Stimulated activated naive CD8-positive, alpha-beta T cell treated with anti-CD3 and anti-CD28 coated beads, Interleukin-15, Interleukin-2, amounts not matched to agents 100 U/mL and 50 U/mL, for 24 hours (primary cell): ENCODE results near the gene GLRB.
"Not testable (repeated sequence)": the region's sequence is repeated elsewhere in the genome, so short reads cannot be mapped to it uniquely, and the experiment has no call there.

Source experiments
- ATAC-seq: fragments of 150-1000 bp; cut with Tn5 transposase; one replicate; pipeline ENCODE4 v1.10.0; 2021
- DNase-seq: peaks from one replicate; pipeline ENCODE4 v3.0.0; 2021

The GLRB gene

DNA sequence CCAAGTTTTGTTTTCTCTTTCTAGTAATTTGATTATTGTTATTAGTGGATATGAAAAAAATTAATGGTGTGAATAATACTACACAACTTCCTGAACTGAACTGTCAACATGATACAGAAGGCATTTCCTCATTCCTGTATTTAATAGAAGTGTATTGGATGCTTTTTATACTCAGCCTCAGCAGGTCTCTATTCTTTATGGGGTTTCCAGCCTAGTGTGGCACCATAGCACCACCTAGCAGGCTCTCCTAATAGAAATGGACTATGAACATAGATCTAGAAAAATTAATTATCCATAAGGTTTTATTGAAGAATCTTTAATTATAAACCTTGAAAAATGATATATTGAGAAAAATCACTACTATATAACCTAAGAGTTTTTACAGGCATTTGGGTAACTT is 52.4 kb downstream of the GLRB start:
- no peak for ATAC-seq
- no peak for DNase-seq

DNA sequence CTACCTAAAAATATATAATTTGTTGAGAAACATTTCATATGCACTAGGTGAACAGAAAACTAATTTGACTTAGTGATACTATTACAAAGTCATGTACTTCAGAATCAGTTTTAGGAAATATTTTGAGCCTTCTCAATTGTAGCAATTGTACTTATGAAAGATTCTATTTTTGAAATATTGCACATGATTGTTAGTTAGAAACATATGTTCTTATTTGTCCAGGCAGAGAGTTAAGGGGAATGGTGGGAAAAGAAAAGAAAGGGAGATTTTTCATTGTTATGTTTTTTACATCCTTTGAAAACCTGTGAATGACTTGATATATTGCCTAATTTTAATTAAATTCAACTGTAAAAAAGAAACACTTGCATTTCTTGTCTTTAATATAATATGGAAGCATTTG is 66.0 kb downstream of the GLRB start:
- ATAC-seq (no peak), DNase-seq (no peak)

DNA sequence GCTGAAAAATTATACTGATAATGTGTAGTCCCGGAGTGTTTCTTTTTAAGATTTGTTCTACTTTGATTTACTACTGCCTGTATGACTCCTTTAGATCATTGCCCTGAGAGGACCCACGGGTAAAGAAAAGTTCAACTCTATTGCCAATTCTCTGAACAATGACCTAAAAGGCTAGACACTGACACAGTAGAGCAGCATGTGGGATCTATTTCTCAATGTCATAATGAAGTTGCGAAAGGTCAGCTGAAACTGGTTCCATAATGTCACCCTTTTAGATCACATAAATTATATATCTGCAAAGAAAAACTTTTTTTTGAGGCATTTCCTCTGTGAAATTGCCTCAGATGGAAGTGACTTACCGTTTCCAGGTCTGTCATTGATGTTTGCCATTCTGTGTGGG is 67.4 kb downstream of the GLRB start:
- ATAC-seq = no peak
- DNase-seq = no peak

DNA sequence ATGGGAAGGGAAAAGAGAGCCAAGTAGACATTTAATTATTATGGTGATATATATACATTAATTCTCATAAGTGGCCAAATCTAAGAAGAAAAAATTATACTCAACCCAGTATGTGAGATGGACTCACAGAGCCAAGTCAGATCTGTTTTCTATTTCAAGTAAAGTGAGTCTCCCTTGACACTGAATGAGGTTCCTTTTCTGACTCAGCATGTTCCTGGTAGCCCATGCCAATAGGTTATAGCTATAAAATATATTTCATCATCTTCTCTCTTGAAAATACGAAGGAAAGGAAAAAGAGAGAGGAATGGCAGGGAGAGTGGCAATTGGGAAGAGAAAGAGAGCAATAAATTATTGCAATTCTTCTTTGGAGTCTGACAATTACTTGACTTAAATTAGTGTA is 75.8 kb downstream of the GLRB start:
- DNase-seq (no peak), ATAC-seq (no peak)

DNA sequence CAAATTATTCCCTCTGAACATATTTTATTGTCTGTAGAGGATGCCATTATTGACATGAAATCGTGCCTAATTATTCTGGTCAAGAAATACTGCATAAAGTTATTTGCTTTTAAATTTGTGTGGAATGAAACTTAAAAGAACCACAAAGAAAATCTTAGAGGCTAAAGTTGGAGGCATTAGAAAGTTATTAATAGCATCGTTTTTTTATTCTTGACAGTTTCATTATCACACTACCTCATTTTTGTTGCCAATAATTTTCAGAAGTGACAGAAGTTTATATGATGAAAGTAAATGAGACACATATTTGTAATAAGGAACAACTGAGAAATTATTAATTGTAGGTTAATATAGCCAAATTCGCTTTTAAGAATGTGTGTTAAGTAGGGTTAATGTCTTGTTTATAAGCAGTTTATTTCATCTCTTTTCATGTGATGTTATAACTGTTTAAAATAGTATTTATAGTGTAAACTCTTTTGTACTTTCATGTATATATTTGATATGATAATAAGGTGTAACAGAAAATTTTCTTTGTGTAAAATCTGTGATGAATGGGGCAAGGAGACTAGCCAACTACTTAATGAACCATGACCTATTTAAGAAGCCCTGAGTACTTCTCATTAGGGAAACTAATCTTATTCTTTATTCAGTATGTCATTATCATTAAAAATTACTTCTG is 90.1 kb downstream of the GLRB start:
- no peak for DNase-seq
- no peak for ATAC-seq

DNA sequence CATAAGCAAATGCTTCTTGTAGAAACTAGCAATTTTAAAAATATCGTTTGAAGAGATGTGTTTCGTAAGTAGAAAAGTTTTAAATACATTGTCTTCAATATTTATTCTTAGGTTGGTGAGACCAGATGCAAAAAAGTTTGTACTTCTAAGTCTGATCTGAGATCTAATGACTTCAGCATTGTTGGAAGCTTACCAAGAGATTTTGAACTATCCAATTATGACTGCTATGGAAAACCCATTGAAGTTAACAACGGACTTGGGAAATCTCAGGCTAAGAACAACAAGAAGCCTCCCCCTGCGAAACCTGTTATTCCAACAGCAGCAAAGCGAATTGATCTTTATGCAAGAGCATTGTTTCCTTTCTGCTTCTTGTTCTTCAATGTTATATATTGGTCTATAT is 94.4 kb downstream of the GLRB start:
- DNase-seq (no peak), ATAC-seq (no peak)

DNA sequence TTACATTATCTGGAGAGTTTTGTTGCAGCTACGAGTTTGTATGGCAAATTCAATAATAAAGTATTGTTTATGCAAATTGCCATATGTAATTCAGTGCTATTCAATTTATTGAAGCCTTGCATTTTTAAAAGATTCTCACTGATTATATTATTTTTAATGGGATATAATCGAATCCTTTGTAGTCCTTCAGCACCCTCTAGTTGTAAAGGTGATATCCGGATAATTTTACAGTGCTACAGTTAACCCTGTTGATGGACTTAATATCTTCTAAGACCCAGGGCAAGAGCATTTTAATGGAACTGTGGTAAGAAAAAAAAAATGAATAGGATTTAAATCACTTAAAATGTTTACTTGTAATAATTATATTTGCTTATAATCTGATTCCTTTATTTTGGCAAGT is 96.1 kb downstream of the GLRB start:
- no peak for ATAC-seq
- DNase-seq = no peak

DNA sequence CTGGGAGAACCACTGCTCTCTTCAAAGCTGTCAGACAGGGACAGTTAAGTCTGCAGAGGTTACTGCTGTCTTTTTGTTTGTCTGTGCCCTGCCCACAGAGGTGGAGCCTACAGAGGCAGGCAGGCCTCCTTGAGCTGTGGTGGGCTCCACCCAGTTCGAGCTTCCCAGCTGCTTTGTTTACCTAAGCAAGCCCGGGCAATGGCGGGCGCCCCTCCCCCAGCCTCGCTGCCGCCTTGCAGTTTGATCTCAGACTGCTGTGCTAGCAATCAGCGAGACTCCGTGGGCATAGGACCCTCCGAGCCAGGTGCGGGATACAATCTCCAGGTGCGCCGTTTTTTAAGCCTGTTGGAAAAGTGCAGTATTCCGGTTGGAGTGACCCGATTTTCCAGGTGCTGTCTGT is 104.3 kb downstream of the GLRB start:
- not testable (repeated sequence) for ATAC-seq, DNase-seq

DNA sequence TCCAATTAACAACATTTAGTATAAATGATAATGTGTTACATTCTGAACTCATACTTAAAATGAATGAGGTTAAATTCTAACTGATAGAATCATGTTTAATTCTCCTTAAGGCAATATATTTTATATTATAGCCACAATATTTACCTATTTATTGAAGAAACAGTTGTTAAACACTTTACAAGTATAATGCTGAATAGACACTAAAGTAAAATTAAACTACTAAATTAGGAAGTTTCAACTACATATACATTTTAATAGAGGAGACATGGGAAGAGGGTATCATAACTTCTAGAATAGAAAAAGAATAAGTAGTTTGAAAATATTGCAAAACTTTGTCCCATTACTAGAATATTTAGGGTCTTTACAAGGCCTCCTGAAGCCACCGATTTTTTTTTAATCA is 108.3 kb downstream of the GLRB start:
- DNase-seq = no peak
- ATAC-seq = no peak

DNA sequence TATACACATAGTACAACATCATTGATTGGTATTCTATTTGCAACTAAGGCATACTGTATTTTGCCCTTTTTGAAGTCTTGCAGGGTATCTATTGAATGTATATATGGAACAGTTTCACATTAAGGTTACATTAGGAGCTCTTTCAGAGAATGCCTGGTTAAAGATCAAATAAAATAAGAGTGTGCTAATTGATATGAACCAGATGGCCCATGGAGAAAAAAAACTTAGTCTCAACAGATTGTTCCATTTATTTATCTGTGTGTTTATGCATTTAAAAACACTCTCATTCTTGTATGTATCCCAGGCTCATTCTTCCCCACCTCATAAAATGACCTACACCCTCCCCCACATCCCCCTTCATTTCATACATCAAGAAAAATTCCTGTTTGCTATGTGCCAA is 109.4 kb downstream of the GLRB start:
- ATAC-seq = no peak
- DNase-seq = no peak

DNA sequence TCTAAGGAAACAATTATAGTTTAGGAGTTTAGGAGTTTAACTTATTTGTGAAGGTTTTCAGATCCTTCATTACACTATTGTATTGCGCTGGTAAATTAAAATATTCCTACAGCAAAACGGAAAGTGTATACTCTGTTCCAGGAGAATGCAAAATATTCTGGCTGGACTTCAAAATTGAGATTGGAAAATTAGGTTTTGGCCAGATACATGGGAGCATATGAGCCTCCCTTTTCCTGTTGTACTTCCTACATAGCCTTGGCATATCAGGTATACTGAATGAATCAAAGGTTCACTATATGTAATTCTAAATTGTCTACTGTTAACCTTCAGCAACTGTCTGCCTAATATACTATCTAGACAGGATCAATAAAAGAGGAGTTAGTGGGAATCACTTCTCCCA is 119.4 kb downstream of the GLRB start:
- DNase-seq (no peak), ATAC-seq (no peak)

DNA sequence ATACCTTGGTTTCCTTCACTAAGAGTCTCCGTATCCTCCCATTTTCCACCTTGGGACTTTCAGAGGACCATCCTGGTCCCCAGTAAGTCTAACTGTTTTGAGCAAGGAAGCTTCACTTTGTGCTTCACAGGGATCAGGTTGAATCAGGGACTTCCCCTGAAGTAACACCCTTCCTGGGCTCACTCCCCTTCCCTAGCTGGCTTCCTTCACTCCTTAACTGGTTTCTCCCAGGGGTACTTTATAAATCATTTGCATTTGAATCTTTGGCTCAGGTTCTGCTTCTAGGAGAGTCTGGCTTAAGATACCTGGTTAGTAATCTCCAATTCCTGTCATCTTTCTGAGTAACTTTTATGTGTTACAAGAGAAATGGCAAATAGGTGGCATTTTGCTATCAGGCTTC is 120.1 kb downstream of the GLRB start:
- ATAC-seq = no peak
- DNase-seq = no peak

DNA sequence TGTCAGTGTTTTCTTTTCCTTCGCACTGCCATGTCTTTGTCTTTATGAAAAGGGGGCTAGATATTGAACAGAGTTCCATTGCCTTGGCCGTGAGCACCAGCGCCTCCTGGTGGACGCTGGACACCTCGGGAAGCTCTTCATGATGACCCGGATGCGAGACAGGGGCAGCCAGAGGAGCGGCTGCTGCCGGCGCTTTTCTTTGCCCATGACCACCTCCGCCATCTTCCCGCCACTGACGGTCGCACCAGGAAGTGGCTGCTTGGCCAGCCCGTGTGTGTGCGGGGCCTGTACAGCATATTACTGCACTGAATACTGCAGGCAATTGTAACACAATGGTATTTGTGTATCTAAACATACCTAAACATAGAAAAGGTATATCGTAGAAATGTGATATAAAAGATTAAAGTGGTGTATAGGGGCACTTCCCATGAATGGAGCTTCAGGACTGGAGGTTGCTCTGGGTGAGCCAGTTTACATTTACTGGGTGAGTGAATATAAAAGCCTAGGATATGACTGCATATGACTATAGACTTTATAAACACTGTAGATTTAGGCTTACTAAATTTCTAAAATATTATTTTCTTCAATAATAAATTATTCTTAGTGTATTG is 128.8 kb downstream of the GLRB start:
- DNase-seq (peak; percentile 25), ATAC-seq (no peak)

DNA sequence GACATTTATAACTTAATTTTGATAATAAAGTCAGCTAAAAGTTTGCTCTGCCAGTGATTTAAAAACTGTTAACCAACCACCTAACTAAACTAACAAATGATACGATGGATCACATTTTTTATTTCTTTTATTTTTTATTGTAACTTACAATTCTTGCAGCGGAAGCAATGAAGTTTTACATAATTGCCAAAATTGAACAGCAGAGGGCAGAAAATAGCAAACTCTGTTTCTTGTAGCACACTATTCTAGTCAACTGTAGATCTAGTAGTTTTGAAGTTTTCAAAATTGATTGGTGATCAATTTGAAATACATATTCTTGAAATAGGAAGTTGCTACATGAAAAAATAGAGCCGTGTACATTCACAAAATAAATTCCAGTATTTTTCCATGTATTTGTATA is 141.8 kb downstream of the GLRB start:
- no peak for DNase-seq
- ATAC-seq = no peak

DNA sequence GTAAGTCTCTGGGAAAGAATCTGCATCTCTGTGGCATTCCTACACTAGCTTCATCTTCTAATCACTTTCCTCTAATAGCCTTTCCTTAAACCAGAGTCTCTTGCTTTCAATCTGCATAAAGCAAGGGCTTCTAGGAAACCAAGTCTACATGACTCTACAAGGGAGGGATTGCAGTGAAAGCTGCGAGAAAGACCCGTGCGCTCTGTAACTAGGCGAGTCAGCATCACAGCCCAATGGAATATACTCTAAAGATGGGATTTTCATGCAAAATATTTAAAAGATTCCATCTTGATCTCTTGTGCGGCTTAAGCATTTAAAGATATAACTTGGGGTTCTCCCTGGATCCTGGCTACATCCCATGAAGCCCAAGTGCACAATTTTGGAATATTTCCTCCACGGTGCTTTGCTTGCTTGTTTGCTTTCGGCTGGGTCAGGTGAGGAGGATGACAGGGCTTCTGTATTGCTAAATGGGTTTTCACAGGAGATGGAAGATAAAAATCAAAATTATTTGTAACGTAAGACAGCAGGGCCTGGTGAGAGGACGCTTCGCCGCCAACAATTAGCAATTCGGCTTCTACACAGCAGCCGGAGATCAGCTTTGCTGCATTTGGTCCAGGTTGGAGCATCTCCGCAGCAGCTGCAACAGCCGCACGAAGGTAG is 143.9 kb downstream of the GLRB start:
- DNase-seq = no peak
- ATAC-seq = no peak

DNA sequence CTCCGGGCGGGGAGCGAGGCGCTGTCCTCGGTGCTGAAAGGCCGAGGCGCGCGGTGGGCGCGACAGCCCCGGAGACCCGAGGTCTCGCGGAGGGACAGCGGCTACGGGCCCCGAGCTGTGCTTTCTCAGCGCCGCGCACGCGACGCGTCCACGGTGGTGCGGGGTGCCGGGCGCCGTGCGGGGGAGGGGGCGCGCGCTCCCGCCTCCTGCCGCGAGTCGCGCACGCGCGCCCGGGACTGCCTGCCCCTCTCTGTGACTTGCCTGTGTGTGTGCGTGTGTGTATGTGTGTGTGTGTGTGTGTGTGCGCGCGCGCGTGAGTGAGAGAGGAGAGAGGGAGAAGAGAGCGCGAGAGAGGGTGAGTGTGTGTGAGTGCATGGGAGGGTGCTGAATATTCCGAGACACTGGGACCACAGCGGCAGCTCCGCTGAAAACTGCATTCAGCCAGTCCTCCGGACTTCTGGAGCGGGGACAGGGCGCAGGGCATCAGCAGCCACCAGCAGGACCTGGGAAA is 144.5 kb downstream of the GLRB start, which contains the start of gene GRIA2:
TSS of gene GRIA2 (plus strand) at position 358 of the 511 bp plus-strand sequence. CDS start 315 bp downstream, outside the sequence.
- DNase-seq = peak; percentile 33
- ATAC-seq = peak; percentile 36

DNA sequence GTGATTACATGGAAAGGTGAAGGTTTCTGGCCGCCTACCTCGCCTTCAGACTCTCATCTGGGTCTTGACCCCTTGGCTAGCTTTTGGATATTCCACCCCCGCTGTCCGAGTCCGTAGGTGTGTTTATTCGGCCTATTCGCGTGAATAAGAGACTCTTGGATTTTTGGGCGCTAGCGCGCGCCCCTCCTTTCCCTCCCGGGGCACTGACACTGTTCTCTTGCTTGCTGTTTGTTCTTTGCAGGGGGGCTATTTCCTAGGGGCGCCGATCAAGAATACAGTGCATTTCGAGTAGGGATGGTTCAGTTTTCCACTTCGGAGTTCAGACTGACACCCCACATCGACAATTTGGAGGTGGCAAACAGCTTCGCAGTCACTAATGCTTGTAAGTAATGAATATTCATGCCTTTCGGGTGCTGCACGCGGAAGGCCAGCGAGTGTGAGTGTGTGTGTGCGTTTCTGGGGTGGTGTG is 145.5 kb downstream of the GLRB start:
- ATAC-seq = no peak

More for the DNA sequence above, 145.5 kb downstream of the GLRB start:
- DNase-seq = no peak
